ENCODE data around the gene WDFY2.

DNA sequence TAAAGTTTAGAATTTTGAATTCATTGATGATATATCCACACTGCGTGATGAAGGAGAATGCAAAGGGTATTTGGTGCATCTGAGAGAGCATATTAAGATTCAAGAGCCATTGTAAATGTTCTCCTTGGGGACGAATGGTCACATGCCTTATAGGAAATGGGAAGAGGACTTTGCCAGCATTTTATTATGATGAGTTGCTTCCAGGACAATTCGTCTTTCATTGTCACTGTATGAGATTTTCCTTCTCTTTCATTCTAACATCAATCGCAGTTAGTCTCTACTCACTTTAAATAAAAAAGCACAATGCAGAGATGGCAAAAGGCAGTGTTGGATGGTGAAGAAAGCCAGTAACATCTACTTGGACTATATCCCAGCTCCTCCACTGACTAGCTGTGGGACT, 21.4 kb downstream of the WDFY2 start:
- TF ChIP-seq POLR2AphosphoS5 (IDR thresholded peaks at IDR 0.05; ENCODE audit: borderline replicate concordance, low read depth, low read length) (no peak), EZH2 (IDR thresholded peaks at IDR 0.05) (no peak)
